ENCODE results near the gene CALHM4. TPM values are rescaled to one million over a fixed set of nuclear protein-coding genes. Genes with fewer than 3 reads are reported as not detected.

Gene CALHM4
- total and polyA plus RNA-seq, 2 of the 13 experiments (the other 11 are each of a cell fraction or from before 2014, with no cell fraction given) = not detected

DNA sequence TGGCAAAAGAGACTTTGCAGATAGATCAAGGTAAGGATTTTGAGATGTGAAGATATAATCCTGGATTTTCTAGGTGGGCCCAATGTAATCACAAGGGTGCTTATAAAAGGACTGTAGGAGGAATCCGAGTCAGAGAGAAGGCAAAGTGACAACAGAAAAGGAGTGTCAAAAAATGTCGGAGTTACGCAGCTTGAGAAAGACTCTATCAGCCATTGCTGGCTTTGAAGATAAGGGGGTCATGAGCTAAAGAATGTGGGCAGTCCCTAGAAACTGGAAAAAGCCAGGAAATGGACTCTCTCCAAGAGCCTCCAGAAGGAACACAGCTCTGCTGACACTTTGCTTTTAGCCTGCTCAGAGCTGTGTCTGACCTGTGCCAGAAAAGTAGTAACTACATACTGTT, 9.1 kb downstream of the CALHM4 start:
- Histone ChIP-seq H4K20me1 (ENCODE audit: insufficient read depth, low read length) (no peaks in the 10 kb centered on the region), H3K9ac (ENCODE audit: insufficient read depth, low read depth, low read length) (peak overlapping the region; percentile 25; the same call in 1 of the 2 replicates), H2AFZ (ENCODE audit: low read length) (peak overlapping the region; percentile 79), H3K27me3 (ENCODE audit: control insufficient read depth in 1 of 2, insufficient read depth in 2 of 2, low read length in 2 of 2) (no peaks in the 10 kb centered on the region; a peak in 2 of 5 replicates), H3K27ac (ENCODE audit: extremely low read length, insufficient read depth, low read length) (no peak overlapping the region), H3K4me2 (ENCODE audit: low read depth, low read length) (peak overlapping the region; percentile 63), H3K9me3 (ENCODE audit: low read length) (no peaks in the 10 kb centered on the region), H3K4me3 (replicated peaks in 1 of 3; ENCODE audit: insufficient read depth in 1 of 3, low read depth in 2 of 3, low read length in 3 of 3) (no peak overlapping the region), H3K4me1 (ENCODE audit: insufficient read depth, low read length) (peaks cover 31% of the 10 kb centered on the region), H3K79me2 (ENCODE audit: insufficient read depth, low read length) (no peaks in the 10 kb centered on the region), H3K36me3 (replicated peaks in 1 of 2; ENCODE audit: control insufficient read depth in 1 of 2, insufficient read depth in 2 of 2, low read length in 2 of 2) (no peaks in the 10 kb centered on the region)
- BruUV-seq (replicated peaks) = no TSS peak
- in situ Hi-C loops (cut with HindIII; ENCODE audit: extremely low pct_ligation_motif_present, low pct_unique_long_range_greater_than_20kb) (loop anchor here (10.0 kb wide), 1 partner anchor 288 kb away; the partner anchor contains the start of gene TSPYL1), intact Hi-C loops (cut with micrococcal nuclease; ENCODE audit: unreplicated experiment) (no loop called here)
- 0 out of 3 replicates have a peak, but pooled peaks have one; percentile 5 for ATAC-seq
- no peak for FAIRE-seq
- POLR2A ChIA-PET = interaction anchor here (1.8 kb wide), 1 partner anchor 9 kb away, joined by 11 read pairs; the partner anchor contains the start of gene RWDD1
- CTCF ChIA-PET (ENCODE audit: low intra/inter-chr PET ratio, low total read pairs) = interaction anchor here (0.7 to 3.7 kb wide), 3 partner anchors 11 to 27 kb away, joined by 3 to 43 read pairs (median 3); no protein-coding TSS in a partner anchor
- 10% methylated on average over 3 of the region's 3 CpGs for WGBS (ENCODE audit: low lambda C conversion rate)
- DNase-seq (ENCODE audit: low spot score) = no peak
- TF ChIP-seq, protein P1, sequence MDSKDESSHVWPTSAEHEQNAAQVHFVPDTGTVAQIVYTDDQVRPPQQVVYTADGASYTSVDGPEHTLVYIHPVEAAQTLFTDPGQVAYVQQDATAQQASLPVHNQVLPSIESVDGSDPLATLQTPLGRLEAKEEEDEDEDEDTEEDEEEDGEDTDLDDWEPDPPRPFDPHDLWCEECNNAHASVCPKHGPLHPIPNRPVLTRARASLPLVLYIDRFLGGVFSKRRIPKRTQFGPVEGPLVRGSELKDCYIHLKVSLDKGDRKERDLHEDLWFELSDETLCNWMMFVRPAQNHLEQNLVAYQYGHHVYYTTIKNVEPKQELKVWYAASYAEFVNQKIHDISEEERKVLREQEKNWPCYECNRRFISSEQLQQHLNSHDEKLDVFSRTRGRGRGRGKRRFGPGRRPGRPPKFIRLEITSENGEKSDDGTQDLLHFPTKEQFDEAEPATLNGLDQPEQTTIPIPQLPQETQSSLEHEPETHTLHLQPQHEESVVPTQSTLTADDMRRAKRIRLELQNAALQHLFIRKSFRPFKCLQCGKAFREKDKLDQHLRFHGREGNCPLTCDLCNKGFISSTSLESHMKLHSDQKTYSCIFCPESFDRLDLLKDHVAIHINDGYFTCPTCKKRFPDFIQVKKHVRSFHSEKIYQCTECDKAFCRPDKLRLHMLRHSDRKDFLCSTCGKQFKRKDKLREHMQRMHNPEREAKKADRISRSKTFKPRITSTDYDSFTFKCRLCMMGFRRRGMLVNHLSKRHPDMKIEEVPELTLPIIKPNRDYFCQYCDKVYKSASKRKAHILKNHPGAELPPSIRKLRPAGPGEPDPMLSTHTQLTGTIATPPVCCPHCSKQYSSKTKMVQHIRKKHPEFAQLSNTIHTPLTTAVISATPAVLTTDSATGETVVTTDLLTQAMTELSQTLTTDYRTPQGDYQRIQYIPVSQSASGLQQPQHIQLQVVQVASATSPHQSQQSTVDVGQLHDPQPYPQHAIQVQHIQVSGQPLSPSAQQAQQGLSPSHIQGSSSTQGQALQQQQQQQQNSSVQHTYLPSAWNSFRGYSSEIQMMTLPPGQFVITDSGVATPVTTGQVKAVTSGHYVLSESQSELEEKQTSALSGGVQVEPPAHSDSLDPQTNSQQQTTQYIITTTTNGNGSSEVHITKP (CRISPR knock-in tag; IDR thresholded peaks at IDR 0.05; ENCODE audit: low read depth) = no peak
- TF ChIP-seq HMG20B (CRISPR knock-in tag; conservative IDR thresholded peaks at IDR 0.05) (no peak), ZNF775 (CRISPR knock-in tag; IDR thresholded peaks at IDR 0.05; ENCODE audit: borderline replicate concordance) (no peak), MYC (CRISPR knock-in tag; IDR thresholded peaks at IDR 0.05; ENCODE audit: borderline replicate concordance) (no peak), KDM1A (CRISPR knock-in tag; IDR thresholded peaks at IDR 0.05) (no peak), ZFP41 (CRISPR knock-in tag; IDR thresholded peaks at IDR 0.05; ENCODE audit: borderline replicate concordance) (no peak), ZNF598 (CRISPR knock-in tag; IDR thresholded peaks at IDR 0.05; ENCODE audit: borderline replicate concordance) (no peak), GABPB1 (CRISPR knock-in tag; IDR thresholded peaks at IDR 0.05) (no peak), ZEB1 (IDR thresholded peaks at IDR 0.05; ENCODE audit: insufficient replicate concordance, low read depth) (no peak)
- TF ChIP-seq, protein P2, sequence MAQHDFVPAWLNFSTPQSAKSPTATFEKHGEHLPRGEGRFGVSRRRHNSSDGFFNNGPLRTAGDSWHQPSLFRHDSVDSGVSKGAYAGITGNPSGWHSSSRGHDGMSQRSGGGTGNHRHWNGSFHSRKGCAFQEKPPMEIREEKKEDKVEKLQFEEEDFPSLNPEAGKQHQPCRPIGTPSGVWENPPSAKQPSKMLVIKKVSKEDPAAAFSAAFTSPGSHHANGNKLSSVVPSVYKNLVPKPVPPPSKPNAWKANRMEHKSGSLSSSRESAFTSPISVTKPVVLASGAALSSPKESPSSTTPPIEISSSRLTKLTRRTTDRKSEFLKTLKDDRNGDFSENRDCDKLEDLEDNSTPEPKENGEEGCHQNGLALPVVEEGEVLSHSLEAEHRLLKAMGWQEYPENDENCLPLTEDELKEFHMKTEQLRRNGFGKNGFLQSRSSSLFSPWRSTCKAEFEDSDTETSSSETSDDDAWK (CRISPR knock-in tag; IDR thresholded peaks at IDR 0.05) = no peak
- TF ChIP-seq, protein P3, sequence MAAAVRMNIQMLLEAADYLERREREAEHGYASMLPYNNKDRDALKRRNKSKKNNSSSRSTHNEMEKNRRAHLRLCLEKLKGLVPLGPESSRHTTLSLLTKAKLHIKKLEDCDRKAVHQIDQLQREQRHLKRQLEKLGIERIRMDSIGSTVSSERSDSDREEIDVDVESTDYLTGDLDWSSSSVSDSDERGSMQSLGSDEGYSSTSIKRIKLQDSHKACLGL (CRISPR knock-in tag; IDR thresholded peaks at IDR 0.05) = no peak
- TF ChIP-seq, protein P4, sequence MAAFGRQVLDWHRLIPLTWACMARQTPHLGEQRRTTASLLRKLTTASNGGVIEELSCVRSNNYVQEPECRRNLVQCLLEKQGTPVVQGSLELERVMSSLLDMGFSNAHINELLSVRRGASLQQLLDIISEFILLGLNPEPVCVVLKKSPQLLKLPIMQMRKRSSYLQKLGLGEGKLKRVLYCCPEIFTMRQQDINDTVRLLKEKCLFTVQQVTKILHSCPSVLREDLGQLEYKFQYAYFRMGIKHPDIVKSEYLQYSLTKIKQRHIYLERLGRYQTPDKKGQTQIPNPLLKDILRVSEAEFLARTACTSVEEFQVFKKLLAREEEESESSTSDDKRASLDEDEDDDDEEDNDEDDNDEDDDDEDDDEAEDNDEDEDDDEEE (CRISPR knock-in tag; IDR thresholded peaks at IDR 0.05) = no peak
- TF ChIP-seq, protein P5, sequence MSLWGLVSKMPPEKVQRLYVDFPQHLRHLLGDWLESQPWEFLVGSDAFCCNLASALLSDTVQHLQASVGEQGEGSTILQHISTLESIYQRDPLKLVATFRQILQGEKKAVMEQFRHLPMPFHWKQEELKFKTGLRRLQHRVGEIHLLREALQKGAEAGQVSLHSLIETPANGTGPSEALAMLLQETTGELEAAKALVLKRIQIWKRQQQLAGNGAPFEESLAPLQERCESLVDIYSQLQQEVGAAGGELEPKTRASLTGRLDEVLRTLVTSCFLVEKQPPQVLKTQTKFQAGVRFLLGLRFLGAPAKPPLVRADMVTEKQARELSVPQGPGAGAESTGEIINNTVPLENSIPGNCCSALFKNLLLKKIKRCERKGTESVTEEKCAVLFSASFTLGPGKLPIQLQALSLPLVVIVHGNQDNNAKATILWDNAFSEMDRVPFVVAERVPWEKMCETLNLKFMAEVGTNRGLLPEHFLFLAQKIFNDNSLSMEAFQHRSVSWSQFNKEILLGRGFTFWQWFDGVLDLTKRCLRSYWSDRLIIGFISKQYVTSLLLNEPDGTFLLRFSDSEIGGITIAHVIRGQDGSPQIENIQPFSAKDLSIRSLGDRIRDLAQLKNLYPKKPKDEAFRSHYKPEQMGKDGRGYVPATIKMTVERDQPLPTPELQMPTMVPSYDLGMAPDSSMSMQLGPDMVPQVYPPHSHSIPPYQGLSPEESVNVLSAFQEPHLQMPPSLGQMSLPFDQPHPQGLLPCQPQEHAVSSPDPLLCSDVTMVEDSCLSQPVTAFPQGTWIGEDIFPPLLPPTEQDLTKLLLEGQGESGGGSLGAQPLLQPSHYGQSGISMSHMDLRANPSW (CRISPR knock-in tag; IDR thresholded peaks at IDR 0.05; ENCODE audit: borderline replicate concordance) = no peak
